GM12878 (cell line): Measurements from ENCODE around the gene GPR141.

Experiments
- EP300 ChIP-seq, 2 experiments: fragments of 150-350 bp in 1 of 2; IDR thresholded peaks; 2 replicates each; pipeline ENCODE4 v1.6.1; 2011 to 2012; ENCODE audit warnings: low read depth in 2 of 2, low read length in 2 of 2, borderline replicate concordance in 1 of 2, improper control_type of control experiment in 1 of 2, inconsistent platforms in 1 of 2; ENCODE audit not compliant: control insufficient read depth in 1 of 2
- ETV6 ChIP-seq, 2 experiments: fragments of 450-650 bp in 1 of 2; IDR thresholded peaks in 1 of 2; conservative IDR thresholded peaks in 1 of 2; 2 replicates each; pipeline ENCODE4 v1.6.1; 2014; ENCODE audit warnings: antibody characterized with exemption in 1 of 2, borderline replicate concordance in 1 of 2, low read depth in 1 of 2, mild to moderate bottlenecking in 1 of 2, moderate library complexity in 1 of 2
- JUNB ChIP-seq: IDR thresholded peaks from 2 replicates; pipeline ENCODE4 v1.6.1; 2016; ENCODE audit warnings: antibody characterized with exemption, mild to moderate bottlenecking
- POLR2A ChIP-seq: IDR thresholded peaks from 2 replicates; pipeline ENCODE4 v1.6.1; 2011; ENCODE audit warnings: low read depth, mild to moderate bottlenecking, low read length
- POLR2AphosphoS5 ChIP-seq: IDR thresholded peaks from 2 replicates; pipeline ENCODE4 v1.6.1; 2011; ENCODE audit warnings: mild to moderate bottlenecking, low read length, inconsistent platforms
- RUNX3 ChIP-seq: IDR thresholded peaks from 2 replicates; pipeline ENCODE4 v1.6.1; 2012; ENCODE audit warnings: low read length, inconsistent platforms
- SMAD1 ChIP-seq: fragments of 450-650 bp; IDR thresholded peaks from 2 replicates; pipeline ENCODE4 v1.6.1; 2018; ENCODE audit warnings: mild to moderate bottlenecking, low read depth; ENCODE audit not compliant: partially characterized antibody
- TARDBP ChIP-seq: IDR thresholded peaks from 2 replicates; pipeline ENCODE4 v1.6.1; 2016; ENCODE audit warnings: borderline replicate concordance
- TCF7 ChIP-seq: IDR thresholded peaks from 2 replicates; pipeline ENCODE4 v1.6.1; 2014; ENCODE audit warnings: antibody characterized with exemption, borderline replicate concordance
- ZNF274 ChIP-seq: IDR thresholded peaks from one replicate; pipeline ENCODE4 v1.8.0; 2011; ENCODE audit not compliant: insufficient read length, insufficient read depth
- TF ChIP-seq, protein P1 (sequence below), 3 experiments: IDR thresholded peaks in 2 of 3; conservative IDR thresholded peaks in 1 of 3; 2 replicates each; pipeline ENCODE4 v1.5.1; 2011; ENCODE audit warnings: low read depth in 3 of 3, low read length in 3 of 3, mild to moderate bottlenecking in 3 of 3, control low read depth in 2 of 3, moderate library complexity in 2 of 3, inconsistent platforms in 1 of 3, mixed read lengths in 1 of 3; ENCODE audit not compliant: control insufficient read depth in 2 of 3, insufficient read depth in 1 of 3; ENCODE audit errors: extremely low read depth in 1 of 3
- TF ChIP-seq, protein P2 (sequence below): fragments of 450-650 bp; IDR thresholded peaks from 2 replicates; pipeline ENCODE4 v1.6.1; 2017; ENCODE audit warnings: mild to moderate bottlenecking, moderate library complexity
- TF ChIP-seq, protein P3 (sequence below): IDR thresholded peaks from 2 replicates; pipeline ENCODE4 v1.6.1; 2012; ENCODE audit warnings: mild to moderate bottlenecking, low read depth, low read length

GRCh38 chr7:37645282-37646050 is 38.1 kb upstream of the GPR141 start:
- TF ChIP-seq TARDBP: no peak
- TF ChIP-seq, protein P1, sequence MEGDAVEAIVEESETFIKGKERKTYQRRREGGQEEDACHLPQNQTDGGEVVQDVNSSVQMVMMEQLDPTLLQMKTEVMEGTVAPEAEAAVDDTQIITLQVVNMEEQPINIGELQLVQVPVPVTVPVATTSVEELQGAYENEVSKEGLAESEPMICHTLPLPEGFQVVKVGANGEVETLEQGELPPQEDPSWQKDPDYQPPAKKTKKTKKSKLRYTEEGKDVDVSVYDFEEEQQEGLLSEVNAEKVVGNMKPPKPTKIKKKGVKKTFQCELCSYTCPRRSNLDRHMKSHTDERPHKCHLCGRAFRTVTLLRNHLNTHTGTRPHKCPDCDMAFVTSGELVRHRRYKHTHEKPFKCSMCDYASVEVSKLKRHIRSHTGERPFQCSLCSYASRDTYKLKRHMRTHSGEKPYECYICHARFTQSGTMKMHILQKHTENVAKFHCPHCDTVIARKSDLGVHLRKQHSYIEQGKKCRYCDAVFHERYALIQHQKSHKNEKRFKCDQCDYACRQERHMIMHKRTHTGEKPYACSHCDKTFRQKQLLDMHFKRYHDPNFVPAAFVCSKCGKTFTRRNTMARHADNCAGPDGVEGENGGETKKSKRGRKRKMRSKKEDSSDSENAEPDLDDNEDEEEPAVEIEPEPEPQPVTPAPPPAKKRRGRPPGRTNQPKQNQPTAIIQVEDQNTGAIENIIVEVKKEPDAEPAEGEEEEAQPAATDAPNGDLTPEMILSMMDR (IDR thresholded peaks at IDR 0.05 in 2 of 3, conservative IDR thresholded peaks at IDR 0.05 in 1 of 3; ENCODE audit: control insufficient read depth in 2 of 3, extremely low read depth in 1 of 3, insufficient read depth in 1 of 3, low read depth in 3 of 3, low read length in 3 of 3): no peak
- no peak for TF ChIP-seq TCF7
- TF ChIP-seq ZNF274: no peak
- TF ChIP-seq RUNX3: no peak
- TF ChIP-seq SMAD1: no peak
- TF ChIP-seq, protein P2, sequence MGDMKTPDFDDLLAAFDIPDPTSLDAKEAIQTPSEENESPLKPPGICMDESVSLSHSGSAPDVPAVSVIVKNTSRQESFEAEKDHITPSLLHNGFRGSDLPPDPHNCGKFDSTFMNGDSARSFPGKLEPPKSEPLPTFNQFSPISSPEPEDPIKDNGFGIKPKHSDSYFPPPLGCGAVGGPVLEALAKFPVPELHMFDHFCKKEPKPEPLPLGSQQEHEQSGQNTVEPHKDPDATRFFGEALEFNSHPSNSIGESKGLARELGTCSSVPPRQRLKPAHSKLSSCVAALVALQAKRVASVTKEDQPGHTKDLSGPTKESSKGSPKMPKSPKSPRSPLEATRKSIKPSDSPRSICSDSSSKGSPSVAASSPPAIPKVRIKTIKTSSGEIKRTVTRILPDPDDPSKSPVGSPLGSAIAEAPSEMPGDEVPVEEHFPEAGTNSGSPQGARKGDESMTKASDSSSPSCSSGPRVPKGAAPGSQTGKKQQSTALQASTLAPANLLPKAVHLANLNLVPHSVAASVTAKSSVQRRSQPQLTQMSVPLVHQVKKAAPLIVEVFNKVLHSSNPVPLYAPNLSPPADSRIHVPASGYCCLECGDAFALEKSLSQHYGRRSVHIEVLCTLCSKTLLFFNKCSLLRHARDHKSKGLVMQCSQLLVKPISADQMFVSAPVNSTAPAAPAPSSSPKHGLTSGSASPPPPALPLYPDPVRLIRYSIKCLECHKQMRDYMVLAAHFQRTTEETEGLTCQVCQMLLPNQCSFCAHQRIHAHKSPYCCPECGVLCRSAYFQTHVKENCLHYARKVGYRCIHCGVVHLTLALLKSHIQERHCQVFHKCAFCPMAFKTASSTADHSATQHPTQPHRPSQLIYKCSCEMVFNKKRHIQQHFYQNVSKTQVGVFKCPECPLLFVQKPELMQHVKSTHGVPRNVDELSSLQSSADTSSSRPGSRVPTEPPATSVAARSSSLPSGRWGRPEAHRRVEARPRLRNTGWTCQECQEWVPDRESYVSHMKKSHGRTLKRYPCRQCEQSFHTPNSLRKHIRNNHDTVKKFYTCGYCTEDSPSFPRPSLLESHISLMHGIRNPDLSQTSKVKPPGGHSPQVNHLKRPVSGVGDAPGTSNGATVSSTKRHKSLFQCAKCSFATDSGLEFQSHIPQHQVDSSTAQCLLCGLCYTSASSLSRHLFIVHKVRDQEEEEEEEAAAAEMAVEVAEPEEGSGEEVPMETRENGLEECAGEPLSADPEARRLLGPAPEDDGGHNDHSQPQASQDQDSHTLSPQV: no peak
- TF ChIP-seq POLR2AphosphoS5: no peak
- TF ChIP-seq, protein P3, sequence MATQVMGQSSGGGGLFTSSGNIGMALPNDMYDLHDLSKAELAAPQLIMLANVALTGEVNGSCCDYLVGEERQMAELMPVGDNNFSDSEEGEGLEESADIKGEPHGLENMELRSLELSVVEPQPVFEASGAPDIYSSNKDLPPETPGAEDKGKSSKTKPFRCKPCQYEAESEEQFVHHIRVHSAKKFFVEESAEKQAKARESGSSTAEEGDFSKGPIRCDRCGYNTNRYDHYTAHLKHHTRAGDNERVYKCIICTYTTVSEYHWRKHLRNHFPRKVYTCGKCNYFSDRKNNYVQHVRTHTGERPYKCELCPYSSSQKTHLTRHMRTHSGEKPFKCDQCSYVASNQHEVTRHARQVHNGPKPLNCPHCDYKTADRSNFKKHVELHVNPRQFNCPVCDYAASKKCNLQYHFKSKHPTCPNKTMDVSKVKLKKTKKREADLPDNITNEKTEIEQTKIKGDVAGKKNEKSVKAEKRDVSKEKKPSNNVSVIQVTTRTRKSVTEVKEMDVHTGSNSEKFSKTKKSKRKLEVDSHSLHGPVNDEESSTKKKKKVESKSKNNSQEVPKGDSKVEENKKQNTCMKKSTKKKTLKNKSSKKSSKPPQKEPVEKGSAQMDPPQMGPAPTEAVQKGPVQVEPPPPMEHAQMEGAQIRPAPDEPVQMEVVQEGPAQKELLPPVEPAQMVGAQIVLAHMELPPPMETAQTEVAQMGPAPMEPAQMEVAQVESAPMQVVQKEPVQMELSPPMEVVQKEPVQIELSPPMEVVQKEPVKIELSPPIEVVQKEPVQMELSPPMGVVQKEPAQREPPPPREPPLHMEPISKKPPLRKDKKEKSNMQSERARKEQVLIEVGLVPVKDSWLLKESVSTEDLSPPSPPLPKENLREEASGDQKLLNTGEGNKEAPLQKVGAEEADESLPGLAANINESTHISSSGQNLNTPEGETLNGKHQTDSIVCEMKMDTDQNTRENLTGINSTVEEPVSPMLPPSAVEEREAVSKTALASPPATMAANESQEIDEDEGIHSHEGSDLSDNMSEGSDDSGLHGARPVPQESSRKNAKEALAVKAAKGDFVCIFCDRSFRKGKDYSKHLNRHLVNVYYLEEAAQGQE: no peak
- no peak for TF ChIP-seq ETV6 (conservative IDR thresholded peaks at IDR 0.05 in 1 of 2, IDR thresholded peaks at IDR 0.05 in 1 of 2; ENCODE audit: borderline replicate concordance in 1 of 2, low read depth in 1 of 2)
- TF ChIP-seq JUNB: no peak
- no peak for TF ChIP-seq POLR2A
- no peak for TF ChIP-seq EP300 (IDR thresholded peaks at IDR 0.05; ENCODE audit: borderline replicate concordance in 1 of 2, control insufficient read depth in 1 of 2, low read depth in 2 of 2, low read length in 2 of 2)
